Activated effector memory CD4-positive, alpha-beta T cell treated with anti-CD3 and anti-CD28 coated beads, Interleukin-2, amount 50 U/mL, for 16 hours (primary cell): ENCODE data around the gene ZBTB20.

Experiments used
- DNase-seq: peaks from one replicate; pipeline ENCODE4 v3.0.0-alpha.2; 2020

ZBTB20 gene

DNA sequence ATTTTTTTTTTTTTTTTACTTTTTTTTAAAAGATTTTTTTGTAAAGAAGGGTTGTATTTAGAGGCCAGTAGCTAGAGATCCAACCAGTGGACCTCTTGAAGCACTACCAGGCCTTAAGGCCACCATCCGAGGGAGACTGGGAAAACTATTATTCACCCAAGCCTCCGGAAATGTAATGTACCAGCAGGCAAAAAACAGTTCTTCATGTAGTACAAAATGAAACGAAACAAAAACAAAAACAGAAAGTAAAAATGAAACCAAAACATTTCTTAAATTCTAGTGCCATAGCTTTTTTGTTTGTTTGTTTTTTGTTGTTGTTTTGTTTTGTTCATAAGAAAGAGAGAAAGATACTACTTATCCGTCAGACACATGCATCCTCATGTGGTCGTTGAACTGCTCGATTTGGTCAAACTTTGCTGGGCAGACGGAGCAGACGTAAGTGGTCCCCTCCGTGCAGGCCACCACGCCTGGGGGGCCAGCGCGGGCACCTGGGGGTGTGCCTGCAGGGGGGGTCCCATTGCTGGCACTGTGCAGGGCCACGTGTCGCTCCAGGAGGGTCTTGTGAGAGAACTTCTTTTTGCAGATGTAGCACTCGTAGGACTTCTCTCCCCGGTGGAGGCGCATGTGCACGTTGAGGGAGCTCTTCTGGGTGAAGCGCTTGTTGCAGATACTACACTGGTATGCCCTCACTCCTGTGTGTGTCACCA is 808.3 kb downstream of the ZBTB20 start:
- no peak for DNase-seq

DNA sequence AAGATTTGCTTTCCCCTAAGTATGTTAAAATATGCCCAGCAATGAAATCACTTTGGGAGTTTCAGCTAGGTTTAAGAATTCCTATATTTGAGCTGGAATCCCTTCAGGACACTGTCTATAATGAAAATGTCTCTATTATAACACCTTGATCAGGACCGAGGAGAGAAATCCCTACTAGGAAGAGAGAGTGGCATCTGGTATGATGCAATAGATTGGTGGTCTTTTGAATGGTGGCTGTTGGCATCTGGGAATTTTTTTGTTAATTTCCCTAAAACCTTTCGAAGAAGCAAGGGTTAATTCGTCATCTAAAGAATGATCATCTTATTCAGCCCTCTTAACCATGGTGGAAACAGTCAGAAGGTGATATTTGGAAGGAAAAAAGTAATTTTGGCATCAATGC is 810.2 kb downstream of the ZBTB20 start:
- no peak for DNase-seq

DNA sequence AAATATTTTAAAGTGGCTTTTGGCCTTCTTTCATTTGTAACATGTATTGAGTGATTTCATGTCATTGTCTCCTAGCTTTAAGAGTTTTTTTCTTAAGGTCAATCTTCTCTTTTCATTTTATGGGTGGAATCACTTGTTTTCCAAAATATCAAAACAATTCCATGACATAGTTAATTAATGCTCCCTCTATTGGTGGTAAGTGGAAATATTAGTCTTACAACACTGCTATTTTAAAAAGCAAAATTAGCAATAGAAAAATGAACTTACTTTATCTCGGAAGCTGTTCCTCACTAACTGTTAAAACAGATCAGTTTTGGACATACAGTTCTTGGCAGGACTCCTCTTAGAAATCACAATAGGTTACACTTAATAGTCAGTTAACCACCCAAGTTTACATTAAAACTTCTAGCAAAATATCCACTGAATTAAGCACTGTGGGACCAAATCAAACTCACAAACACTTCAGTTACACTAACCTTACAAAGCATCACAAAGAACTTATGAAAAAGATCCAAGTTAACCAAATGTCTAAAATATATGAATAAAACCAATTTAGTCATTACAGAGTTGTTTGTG is 810.9 kb downstream of the ZBTB20 start:
- DNase-seq = no peak

DNA sequence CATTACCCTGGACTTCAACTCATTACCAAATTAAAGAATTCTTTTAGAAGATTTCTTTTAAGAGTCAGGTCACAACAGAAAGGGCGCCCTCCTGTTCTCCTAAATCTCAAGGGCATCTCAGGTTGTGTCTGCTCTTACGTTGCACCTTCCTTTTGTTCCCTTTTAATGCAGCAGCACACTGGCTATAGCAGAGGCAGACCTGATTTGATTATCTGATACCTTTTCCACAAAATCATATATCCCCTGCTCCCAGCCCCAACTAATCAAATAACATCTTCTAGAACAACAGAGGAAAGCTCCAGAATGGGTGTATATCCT is 813.2 kb downstream of the ZBTB20 start:
- no peak for DNase-seq

DNA sequence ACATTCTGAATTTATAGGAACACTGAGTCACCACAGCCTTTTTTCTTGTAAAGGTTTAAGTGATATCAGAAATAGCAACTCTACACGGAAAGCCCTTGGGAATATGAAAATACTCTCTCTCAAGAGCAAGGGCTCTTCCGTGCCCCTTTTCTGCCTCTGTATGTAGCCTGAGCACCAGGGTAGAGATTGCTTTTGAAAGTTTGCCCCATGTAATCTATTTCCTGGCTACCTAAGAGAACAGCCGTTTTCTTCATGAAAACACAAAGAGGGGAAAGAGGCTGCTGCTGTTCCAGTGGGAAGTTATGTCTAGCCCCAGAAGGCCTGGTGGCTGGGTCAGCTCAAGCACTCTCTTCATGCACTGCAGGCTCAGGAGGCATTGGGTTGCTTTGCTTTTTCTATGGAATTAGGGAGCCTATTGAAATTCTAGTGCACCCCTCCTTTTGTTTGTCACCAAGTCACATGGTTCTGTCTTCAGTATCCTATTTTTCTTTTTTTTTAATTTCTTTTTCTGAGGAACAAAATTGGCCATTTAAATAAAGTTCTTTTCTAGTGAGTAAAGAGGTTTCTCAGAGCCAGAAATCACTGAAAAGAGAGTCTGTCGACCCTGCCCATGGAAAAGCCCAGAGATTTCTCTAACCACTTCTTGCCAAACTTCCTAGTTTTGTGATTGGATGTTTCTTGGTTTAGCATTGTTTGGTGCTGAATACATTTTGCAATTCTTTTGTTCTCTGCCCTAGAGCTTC is 813.7 kb downstream of the ZBTB20 start:
- no peak for DNase-seq

DNA sequence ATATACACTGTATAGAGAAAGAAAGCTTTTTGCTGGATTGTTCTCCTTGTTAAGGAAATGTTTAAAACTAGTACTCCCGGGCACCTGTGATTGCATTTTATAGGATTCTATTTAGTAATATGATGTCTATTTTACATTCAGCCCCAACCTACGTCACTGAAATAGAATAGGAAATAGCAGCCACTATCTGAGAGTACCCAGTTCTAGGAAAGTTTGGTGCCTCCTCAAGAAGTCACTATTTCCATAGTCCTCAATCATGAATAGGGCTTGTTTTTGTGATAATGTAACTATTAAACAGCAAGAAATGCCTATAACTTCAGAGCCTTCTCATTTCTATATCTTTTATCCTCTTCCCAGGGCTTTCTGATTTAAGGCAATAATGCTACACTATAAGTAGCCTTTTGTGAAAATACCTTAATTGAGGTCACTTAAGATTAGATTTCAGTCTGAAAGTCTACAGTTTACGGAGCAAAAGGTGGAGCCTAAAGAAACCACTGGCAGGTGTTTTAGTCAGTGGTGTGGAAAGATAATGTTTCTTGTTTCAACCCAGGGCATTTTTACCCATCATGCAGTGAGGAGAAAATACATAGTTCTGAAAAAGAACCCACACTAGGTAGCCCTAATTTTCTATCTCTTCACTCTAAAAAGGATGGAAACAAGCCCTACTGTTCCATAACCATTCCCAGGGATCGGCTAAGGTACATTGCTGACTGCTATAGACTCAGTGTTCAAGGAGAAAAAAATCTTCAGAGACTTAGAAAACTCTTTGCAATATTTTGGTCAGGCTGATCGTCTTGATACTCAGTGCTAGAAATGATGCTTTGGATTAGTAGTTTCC is 814.5 kb downstream of the ZBTB20 start:
- no peak for DNase-seq

DNA sequence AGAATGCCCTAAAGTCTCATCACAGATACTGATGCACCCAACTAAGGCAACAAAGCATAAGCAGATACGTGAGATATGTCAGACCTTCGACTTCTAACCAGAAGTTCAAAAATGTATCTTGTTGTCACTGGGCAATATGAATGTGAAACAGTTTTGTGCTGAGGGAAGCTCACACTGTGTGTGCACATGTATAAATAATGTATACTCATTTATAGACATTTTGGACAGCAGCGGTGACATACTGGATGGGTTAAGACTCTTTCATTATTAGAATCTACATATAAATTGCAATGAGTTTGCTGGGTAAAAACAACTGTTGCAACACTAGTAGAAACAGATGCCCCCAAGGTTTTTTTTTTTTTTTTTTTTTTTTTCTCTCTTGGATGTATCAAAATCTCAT is 815.4 kb downstream of the ZBTB20 start:
- no peak for DNase-seq

DNA sequence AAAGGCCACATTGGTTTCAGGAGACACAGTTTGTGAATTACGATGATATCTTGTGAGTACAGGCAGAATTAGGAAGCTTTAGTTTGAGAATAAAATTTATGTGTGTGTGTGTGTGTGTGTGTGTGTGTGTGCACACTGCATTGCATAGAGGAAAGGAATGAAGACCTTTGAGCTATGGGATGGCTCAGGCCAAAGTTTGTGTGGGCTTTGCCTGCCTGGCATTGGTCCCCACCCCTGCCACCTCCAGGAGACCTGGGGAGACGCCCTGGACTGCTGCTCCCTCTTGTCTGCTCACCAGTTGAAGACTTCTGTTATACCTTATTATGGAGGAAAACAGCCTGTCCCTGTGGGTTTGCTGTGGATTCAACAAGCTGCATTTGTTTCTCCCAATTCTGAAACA is 816.1 kb downstream of the ZBTB20 start:
- DNase-seq = no peak

DNA sequence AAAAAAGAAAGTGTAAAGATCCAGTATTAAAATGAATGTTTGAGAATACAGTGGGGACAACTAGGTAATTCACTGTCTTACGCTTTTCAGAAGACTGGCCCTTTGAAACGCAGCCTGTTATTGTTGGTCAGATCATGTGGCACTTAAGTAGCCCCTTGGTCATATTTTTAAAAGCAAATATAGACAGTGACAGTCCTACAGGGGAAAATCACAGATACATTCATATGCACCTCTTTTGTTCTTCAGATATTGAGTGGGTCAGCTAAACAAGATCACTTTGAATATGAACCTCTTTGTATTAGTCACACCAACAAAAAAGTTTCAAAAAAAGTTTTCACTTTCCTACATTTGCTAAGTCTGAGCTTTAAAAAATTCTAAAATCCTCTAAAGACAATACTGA is 817.3 kb downstream of the ZBTB20 start:
- no peak for DNase-seq

DNA sequence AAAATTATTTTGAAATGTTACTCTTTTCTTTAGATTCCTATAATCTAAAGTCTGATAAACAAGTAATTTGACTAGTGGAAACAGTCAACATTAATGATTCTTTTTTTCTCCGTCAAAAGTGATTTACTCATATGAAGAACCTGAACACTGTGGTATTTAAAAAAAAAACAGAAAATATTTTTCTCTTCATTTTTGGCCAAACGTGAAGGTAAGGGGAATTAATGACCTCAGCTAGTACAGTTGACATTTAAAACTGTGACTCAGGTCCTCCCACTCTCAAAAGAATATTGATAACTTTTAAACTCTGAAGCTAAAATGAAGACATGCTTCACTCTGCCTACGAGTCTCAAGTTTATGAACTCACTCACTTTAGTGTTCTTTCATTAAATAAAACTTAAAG is 818.7 kb downstream of the ZBTB20 start:
- no peak for DNase-seq

DNA sequence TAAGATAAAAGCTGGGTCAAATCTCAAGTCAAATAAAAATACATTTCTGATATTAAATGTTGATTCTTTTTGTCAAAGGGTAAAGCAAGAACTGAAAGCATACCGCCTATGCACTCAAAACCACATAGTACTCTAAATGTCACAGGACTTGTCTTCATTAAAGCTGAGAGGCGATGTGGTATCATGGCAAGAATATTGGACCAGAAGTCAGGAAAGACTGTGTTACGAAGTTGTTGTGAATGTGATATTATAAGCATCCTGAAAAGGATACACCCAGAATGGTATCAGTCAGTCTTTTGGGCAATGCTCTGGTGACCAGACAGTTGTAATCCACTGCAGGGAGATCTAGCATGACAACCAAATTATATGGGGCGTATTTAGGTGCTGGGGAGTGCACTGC is 819.4 kb downstream of the ZBTB20 start:
- DNase-seq = no peak

DNA sequence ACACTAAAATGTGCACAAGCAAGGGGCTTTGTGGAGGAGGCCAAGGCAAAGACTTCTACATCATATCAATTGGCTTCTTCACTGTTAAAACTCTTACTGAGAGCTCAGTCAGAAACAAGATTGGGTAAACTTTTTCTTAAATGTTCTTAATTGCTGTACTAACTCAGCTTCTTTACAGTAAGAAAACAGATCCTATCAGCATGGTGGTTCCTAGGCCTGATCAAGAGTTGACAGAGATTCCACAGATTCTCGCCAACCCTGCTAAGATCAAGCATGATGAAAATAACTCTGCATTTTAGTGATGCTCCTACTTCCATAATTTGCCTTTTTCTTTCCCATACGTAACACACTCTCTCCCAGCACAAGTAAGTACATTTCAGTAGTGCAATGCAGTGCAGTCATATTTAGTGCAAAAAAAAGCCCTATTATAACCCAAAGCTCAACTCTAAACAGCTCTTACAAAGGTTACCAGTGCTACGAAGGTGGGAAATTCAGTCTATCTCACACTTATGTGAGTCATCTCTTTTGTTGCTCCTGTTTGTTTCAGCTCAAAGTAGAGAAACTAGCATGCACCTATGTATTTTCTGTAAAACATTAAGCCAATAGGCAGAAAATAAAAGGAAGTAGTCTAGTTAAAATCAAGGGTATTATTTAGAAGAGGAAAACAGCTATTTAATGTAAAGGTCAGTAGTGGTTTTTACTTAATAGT is 823.4 kb downstream of the ZBTB20 start:
- DNase-seq = no peak

DNA sequence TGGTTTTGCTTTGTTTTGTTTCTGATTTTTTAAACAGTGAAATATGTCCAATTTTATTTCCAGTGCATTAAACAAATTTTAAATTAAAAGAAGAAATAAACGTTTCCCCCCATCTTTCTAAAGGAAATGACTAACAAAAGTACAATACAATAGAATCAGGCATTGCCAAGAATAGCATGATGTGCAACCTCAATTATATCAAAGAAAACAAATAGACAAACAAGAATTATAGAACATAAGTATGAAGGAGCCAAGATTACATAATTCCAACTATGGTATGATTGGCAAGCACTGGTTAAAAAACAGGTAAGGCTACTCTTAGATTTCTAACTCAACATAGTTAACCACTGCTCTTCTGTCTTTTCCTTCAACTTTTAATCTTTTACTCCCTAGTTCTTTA is 826.8 kb downstream of the ZBTB20 start:
- DNase-seq = no peak

DNA sequence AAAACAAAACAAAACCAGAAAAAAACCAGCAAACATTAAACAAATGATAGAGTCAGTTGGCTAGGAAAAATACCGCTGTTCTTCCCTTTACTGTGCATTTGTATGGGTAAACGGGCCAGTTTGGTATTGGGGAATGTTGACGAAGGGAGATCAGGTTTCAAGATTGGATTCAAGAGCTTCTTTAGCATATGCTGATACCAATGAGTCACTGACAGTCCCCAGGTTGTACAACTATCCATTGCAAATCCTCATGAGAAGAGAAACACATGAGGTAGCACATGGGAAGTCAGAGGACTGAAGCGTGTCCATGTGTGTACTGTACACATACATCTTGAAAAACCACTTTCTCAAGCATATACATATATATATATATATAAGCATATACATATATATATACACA is 827.6 kb downstream of the ZBTB20 start:
- DNase-seq = no peak

DNA sequence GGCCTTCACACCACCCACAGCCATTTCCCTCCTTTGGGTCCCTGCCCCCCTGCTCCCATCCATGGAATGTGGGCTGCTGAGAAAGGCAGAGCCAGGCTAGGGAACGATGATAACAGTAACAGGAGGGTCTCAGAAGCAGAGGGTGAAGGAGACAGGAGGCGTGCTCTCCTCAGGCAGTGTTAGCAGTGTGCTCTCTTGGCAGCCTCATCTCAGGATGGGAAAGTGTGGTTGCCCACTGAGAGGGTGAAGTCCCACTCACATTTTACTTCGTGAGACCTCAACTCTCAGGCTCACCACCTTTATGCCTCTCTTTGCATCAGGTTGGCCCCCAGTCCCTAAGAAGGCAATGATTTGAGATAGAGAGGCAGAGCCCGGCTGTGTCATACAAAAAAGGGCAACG is 828.8 kb downstream of the ZBTB20 start:
- DNase-seq = no peak

DNA sequence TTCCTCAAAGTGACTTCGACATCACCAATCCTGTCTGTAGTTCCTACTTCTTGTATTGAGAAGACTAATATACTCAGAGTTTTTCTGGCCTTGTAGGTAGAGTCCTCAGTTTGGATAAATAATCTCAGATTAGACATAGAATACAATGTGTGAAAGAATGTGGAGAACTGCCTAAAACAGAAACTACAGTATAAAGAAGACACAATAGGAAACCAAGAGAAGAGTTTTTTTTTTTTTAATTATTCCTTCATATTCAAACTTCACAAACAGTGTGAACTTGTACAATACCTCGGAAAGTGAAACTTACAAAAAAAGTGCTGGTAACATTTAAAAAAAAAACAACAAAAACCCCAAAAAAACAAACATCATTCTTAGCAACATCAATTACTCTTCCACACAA is 832.8 kb downstream of the ZBTB20 start:
- no peak for DNase-seq

DNA sequence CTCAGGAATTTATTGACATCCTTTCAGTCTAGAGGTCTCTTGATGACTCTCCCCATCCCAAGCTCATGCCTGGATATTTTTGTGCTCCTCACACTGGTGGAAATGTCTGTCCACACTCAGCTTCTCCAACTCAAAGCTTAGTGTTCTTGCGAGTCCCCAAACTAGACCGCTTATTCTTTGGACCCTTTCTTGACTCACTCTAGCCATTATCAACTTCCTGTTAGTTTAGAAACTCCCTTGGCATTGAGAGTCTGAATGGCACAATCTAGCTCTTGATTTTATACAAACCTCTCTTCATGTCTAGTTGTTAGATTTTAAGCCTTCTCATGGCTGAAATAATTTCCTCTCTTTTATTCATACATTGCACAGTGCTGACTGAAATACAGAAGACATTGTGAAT is 833.7 kb downstream of the ZBTB20 start:
- no peak for DNase-seq

DNA sequence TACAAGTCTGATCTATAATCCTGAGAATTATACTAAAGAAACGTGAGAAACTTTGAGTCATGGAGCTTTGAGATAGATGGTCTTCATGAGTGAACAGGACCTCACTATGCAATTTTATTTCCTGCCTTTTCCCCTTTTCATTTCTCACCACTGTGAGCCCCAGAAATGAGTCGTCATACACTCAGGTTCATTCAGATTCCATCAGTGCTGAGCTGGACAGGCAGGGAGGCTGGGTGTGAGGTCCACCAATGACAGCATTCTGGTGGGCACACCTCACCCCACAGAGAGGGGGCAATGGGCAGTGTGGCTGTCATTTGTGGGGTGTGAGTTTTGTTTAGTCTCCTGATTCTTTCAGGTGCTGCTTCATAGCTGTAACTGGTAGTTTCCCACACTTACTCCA is 836.4 kb downstream of the ZBTB20 start:
- no peak for DNase-seq

DNA sequence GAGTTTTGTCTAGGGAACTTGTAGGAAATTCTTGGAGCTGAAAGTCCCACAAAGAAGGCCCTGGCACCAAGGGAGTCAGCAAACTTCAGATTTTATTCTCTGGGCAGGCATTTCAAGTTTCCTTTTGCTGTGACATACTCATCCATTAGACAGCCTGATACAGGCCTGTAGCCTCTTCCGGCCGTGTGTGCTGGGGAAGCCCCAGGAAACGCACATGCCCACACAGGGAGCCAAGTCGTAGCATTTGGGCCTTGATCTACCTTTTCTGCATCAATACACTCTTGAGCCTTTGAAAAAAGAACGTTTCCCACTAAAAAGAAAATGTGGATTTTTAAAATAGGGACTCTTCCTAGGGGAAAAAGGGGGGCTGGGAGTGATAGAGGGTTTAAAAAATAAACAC is 838.3 kb downstream of the ZBTB20 start:
- peak; percentile 90 for DNase-seq

DNA sequence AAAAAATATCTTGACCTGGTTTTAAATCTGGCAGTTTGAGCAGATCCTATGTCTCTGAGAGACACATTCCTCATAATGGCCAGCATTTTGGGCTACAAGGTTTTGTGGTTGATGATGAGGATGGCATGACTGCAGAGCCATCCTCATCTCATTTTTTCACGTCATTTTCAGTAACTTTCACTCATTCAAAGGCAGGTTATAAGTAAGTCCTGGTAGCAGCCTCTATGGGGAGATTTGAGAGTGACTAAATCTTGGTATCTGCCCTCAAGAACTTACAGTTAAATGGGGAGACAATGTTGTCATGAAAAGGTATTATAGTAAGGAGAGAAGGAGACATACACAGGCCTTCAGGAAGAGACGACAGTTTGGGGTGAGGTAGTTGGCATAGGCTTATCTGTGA is 838.7 kb downstream of the ZBTB20 start:
- no peak for DNase-seq

DNA sequence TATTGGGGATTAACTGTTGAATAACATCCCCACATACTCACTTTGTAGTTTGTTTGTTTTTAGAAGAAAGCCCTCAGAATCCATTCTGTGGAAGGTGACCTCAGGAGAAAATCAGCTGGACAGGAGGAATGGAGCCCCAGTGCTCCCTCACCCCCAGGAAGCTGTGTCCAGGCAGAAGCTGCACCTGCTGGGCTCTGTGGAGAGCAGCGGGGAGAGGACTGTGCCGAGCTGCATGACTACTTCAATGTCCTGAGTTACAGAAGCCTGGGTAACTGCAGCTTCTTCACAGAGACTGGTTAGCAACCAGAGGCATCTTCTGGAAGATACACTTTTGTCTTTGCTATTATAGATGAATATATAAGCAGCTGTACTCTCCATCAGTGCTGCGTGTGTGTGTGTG is 839.3 kb downstream of the ZBTB20 start:
- no peak for DNase-seq

DNA sequence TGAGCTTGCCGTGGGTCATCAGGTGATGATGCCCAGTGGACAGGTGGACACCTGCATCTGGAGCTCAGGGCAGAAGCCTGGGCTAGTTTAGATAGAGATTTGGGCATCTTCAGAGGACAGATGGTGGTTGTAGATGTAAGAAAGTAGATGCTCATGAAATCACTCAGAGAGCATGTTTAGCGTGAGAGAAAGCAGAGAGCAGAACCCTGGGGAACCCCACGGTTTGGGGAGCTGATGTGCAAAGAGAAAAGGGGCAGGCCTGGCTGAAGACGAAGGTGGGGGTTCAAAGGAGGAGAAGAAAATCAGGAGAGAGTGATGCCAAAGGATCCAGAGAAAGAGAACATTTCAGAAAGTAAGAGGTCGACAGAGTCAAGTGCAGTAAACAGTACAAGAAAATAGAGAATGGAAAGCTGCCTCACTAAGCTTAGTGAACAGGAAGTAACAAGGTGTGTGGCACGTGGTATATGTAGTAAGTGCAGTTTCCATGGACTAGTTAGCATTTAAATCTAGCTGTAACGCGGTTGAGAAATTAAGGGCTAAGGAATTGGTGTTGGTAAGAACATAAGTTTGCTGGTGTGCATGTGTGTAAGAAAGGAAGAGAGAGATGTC is 839.8 kb downstream of the ZBTB20 start:
- DNase-seq = peak; percentile 83
